T-helper 2 cell treated with Interferon-gamma antibody and Interleukin-4, amounts not matched to agents 5 μg/mL and 100 μg/mL, for 36 hours (primary cell): Measurements from ENCODE around the gene TMEM163.
"Not testable (repeated sequence)": the region's sequence is repeated elsewhere in the genome, so short reads cannot be mapped to it uniquely, and the experiment has no call there.

Source experiments
- DNase-seq: peaks from one replicate; pipeline ENCODE4 v3.0.0; 2021; ENCODE audit warnings: low spot score
- H3K27ac Mint-ChIP-seq: one replicate; pipeline ENCODE4 v1.8.0; 2021; ENCODE audit warnings: mild to moderate bottlenecking, mixed read lengths
- H3K27me3 Mint-ChIP-seq: one replicate; pipeline ENCODE4 v1.8.0; 2021; ENCODE audit warnings: low read depth, mixed read lengths
- H3K36me3 Mint-ChIP-seq: one replicate; pipeline ENCODE4 v1.8.0; 2021; ENCODE audit warnings: low read depth, mixed read lengths
- H3K4me1 Mint-ChIP-seq: one replicate; pipeline ENCODE4 v1.8.0; 2021; ENCODE audit warnings: low read depth, mixed read lengths
- H3K4me3 Mint-ChIP-seq: one replicate; pipeline ENCODE4 v1.8.0; 2022; ENCODE audit warnings: mild to moderate bottlenecking, moderate library complexity, mixed read lengths
- H3K9me3 Mint-ChIP-seq: one replicate; pipeline ENCODE4 v1.8.0; 2021; ENCODE audit warnings: mixed read lengths

Gene TMEM163

DNA sequence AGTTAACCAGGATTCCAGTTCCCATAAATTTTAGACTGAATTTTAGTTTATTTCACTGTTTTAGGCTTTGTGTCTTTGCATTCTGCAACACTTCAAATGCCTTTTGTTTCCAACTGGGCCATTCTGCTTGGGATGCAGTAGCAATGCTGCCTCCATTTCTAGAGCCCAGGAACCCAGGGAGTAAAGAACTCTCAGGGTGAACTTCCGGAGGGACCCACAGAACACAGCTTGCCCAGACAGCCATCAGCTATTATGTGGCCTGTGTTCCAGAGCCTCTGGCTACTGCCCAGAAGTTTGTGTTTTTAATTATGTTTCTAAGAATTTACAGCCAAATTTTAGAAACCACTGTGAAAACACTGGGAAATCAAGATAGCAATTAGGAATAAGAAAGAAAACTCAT, 145.1 kb downstream of the TMEM163 start:
- no peaks in the 10 kb centered on the region for H3K36me3 Mint-ChIP-seq
- no peak overlapping the region for H3K4me3 Mint-ChIP-seq
- DNase-seq = no peak
- H3K9me3 Mint-ChIP-seq = no peaks in the 10 kb centered on the region
- peaks cover 14% of the 10 kb centered on the region for H3K27me3 Mint-ChIP-seq
- no peaks in the 10 kb centered on the region for H3K4me1 Mint-ChIP-seq
- H3K27ac Mint-ChIP-seq = no peak overlapping the region

DNA sequence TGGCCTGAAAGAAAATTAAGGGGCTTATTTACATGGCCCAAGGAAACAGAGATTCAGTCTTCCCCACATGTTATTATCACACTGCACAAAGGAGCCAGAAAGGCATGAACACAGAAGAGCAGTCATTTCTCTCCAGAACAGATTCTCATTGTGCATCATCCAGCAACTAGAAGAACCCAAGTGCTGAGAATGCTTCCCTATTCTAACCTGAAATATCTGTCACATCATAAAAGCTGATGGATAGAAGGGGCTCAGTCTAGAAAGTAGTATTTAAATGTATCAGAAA, 145.8 kb downstream of the TMEM163 start:
- no peak for DNase-seq
- H3K4me1 Mint-ChIP-seq = no peaks in the 10 kb centered on the region
- peaks cover 13% of the 10 kb centered on the region for H3K27me3 Mint-ChIP-seq
- no peak overlapping the region for H3K4me3 Mint-ChIP-seq
- no peak overlapping the region for H3K27ac Mint-ChIP-seq
- no peaks in the 10 kb centered on the region for H3K36me3 Mint-ChIP-seq
- H3K9me3 Mint-ChIP-seq = no peaks in the 10 kb centered on the region

DNA sequence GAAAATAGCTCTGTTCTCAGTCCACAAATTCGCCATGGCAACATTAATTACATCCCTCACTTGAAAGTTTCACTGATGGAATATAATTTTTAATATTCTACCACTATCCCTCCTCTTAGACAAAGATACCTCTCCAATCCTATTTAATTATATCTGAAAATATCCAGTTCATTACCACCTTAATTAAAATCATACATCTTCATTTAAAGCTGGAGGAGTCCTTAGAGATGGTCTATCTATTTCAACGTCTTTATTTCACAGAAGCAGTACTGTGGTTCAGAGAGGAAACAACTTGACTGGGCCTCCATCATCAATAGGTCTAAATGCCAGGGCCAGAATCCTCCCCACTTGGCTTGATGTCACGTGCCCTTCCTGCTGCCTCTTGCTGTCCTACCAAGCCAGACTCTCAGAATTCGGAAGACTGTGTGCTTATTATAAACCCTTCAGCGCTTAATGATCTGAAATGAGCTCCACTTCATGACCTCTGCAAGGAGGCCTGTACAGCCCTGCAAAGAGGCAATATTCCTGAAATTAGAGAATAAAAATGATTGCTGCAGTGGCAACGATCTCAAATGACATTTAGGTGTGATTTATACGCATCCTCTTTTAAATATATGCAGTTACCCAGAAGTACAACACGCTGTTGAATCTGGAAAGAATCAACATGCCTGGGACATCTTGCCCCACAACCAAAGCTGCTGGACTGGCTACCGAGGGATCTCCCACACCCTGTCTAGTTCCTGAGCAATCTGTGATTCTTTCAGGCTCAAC, 146.3 kb downstream of the TMEM163 start:
- Mint-ChIP-seq H3K4me3 (no peak overlapping the region), H3K36me3 (no peaks in the 10 kb centered on the region), H3K9me3 (no peaks in the 10 kb centered on the region), H3K27me3 (peaks cover 10% of the 10 kb centered on the region), H3K27ac (no peak overlapping the region), H3K4me1 (no peaks in the 10 kb centered on the region)
- no peak for DNase-seq

DNA sequence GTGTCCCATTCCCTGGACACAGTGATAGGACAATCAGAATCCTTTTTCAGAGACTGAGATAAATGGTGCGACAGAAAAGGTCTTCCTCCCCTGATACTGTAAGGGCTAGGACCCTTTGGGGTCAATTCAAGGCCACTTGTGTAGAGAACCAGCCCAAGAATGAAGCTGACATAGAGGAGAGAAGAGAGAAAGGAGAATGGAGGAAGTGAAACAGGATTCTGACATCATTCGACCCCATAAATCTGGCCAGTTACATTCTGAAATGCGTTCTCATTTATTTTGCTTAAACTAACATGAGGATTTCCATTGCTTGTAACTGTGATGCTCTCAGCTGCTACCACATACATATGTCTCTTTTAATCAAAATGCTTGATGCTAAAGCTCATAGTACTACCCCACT, 148.1 kb downstream of the TMEM163 start:
- Mint-ChIP-seq H3K4me1 (no peaks in the 10 kb centered on the region), H3K9me3 (no peaks in the 10 kb centered on the region), H3K27ac (no peak overlapping the region), H3K27me3 (peaks cover 5% of the 10 kb centered on the region), H3K4me3 (no peak overlapping the region), H3K36me3 (no peaks in the 10 kb centered on the region)
- no peak for DNase-seq

DNA sequence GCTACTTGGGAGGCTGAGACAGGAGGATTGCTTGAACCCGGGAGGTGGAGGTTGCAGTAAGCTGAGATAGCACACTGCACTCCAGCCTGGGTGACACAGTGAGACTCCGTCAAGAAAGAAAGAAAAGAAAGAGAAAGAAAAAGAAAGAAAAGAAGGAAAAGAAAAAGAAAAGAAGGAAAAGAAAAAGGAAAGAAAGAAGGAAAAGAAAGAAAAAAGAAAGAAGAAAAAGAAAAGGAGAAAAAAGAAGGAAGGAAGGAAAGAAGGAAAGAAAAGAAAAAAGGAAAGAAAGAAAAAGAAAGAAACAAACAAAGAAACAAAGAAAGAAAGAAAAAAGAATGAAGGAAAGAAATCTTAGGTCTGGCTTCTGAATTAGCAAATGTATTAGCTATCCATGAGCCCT, 150.4 kb downstream of the TMEM163 start:
- no peak for DNase-seq
- Mint-ChIP-seq H3K27me3 (peaks cover 3% of the 10 kb centered on the region), H3K4me1 (peaks cover 6% of the 10 kb centered on the region), H3K27ac (no peak overlapping the region), H3K36me3 (no peaks in the 10 kb centered on the region), H3K9me3 (no peaks in the 10 kb centered on the region), H3K4me3 (no peak overlapping the region)

DNA sequence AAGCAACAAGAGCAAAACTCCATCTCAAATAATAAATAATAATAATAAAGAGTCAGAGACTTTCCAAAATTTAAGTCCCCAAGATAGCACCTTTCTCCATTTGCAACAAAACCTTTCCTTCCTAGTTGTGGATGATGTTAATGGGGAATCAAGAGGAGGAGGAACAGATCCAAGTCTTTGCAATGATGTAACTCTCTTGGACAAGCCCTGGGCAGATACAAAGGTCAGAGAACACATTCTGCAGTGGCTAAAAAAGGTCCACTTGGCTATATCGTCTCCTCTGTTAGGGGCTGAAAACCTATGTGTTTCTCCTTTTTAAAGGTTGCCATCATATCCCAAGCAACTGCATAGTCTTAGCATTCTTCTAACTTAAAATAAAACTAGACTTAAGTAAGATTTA, 151.1 kb downstream of the TMEM163 start:
- H3K4me3 Mint-ChIP-seq = no peak overlapping the region
- DNase-seq = no peak
- H3K4me1 Mint-ChIP-seq = peaks cover 6% of the 10 kb centered on the region
- no peaks in the 10 kb centered on the region for H3K36me3 Mint-ChIP-seq
- no peak overlapping the region for H3K27ac Mint-ChIP-seq
- H3K27me3 Mint-ChIP-seq = peaks cover 7% of the 10 kb centered on the region
- no peaks in the 10 kb centered on the region for H3K9me3 Mint-ChIP-seq

DNA sequence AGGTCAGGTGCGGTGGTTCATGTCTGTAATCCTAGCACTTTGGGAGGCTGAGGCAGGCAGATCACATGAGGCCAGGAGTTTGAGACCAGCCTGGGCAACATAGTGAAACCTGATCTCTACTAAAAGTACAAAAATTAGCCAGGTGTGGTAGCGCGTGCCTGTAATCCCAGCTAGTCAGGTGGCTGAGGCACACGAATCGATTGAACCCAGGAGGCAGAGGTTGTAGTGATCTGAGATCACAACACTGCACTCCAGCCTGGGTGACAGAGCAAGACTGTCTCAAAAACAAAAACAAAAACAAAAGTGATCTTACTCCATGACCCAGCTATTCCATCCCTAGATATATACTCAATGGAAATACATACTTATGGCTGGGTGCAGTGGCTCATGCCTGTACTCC, 153.8 kb downstream of the TMEM163 start:
- H3K4me1 Mint-ChIP-seq, DNase-seq, H3K36me3 Mint-ChIP-seq, H3K9me3 Mint-ChIP-seq, H3K4me3 Mint-ChIP-seq, H3K27ac Mint-ChIP-seq: not testable (repeated sequence)
- H3K27me3 Mint-ChIP-seq = peaks cover 12% of the 10 kb centered on the region

DNA sequence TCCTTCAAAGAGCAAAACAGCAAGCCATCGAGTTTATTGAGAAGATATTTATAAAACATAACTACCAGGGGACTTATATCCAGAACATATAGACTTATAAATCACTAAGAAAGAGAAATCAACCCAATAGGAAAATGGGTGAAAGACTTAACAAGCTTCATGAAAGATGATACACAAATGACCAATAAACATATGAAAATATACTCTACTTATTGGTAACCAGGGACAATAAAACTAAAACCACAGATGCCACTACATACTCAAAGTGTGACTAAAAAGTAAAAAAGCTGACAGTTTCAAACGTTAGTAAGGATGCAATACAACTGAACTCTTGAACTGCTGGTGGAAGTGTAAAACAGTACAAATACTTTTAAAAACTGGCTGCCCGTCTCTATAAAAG, 154.3 kb downstream of the TMEM163 start:
- peaks cover 6% of the 10 kb centered on the region for H3K4me1 Mint-ChIP-seq
- no peaks in the 10 kb centered on the region for H3K36me3 Mint-ChIP-seq
- no peak overlapping the region for H3K4me3 Mint-ChIP-seq
- no peak for DNase-seq
- no peak overlapping the region for H3K27ac Mint-ChIP-seq
- no peaks in the 10 kb centered on the region for H3K9me3 Mint-ChIP-seq
- peaks cover 10% of the 10 kb centered on the region for H3K27me3 Mint-ChIP-seq

DNA sequence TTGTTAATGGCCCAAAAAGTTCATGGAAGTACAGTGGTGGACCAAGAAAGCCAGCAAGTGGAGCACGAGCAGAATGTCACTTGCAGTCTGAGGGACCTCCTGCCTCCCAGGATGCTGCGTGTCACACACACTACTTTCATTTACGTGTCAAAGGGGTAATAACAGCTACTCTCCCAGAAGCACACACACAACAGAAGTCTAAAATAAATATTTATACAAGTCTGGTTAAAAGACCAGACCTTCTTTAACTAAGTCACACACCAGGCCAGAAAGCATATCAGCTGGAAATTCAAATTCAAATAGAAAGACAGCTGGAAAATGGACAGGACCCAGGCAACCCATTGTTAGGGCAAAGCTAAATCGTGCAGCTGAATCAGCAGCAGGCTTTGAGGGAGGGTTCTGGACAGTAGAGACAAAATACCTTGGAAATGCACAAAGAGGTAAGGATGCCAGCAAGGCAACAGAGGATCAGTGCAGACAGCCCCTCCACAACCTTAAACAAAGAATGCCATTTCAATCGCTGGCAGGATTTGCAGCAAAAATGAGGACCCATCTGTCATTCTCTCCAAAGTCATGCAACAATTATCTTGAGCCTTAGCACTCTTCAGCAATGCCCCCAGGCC, 160.5 kb downstream of the TMEM163 start:
- no peak for DNase-seq
- no peak overlapping the region for H3K27ac Mint-ChIP-seq
- H3K27me3 Mint-ChIP-seq = peaks cover 20% of the 10 kb centered on the region
- H3K4me1 Mint-ChIP-seq = no peaks in the 10 kb centered on the region
- H3K36me3 Mint-ChIP-seq = no peaks in the 10 kb centered on the region
- no peaks in the 10 kb centered on the region for H3K9me3 Mint-ChIP-seq
- H3K4me3 Mint-ChIP-seq = no peak overlapping the region

DNA sequence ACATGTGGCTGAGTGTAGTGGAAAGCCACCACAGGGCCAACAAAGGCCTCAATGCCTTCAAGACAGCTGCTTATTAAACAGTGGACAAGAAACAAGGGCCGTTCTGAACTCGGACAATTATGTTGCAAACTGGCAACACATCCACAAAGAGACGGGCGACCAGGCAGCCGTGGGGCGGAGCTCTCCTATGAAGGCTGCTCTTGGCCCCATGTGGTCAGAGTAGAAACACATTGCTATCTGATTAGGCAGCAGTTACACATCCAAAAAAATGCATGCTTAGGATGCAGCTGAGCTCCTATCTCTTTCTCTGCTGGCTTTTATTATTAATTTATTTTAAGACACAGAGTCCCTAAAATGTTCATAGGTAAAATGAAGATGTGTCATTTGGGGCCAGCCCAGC, 163.4 kb downstream of the TMEM163 start:
- Mint-ChIP-seq H3K4me3 (no peak overlapping the region), H3K27me3 (peaks cover 12% of the 10 kb centered on the region), H3K4me1 (no peaks in the 10 kb centered on the region), H3K9me3 (no peaks in the 10 kb centered on the region), H3K36me3 (no peaks in the 10 kb centered on the region), H3K27ac (no peak overlapping the region)
- no peak for DNase-seq

DNA sequence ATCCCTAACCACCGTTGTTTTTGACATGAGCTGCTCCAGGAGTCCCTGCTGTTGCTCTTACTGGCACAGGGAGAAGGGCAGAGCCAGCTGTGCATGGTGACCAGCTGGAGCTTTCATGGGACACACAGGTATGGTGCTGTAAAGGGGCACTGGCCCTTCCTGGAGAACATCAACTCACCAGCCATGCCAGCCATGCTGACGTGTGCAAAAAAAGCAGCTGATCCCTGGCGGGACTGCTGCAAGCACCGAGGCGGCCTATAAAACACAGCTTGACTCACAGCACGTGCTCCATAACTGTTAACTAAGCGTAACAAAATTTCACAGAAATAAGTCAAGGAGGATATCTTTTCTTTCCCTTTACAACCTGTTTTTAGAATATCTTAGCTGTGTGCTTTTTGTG, 165.1 kb downstream of the TMEM163 start:
- Mint-ChIP-seq H3K4me1 (no peaks in the 10 kb centered on the region), H3K27me3 (peaks cover 12% of the 10 kb centered on the region), H3K4me3 (no peak overlapping the region), H3K27ac (no peak overlapping the region), H3K36me3 (no peaks in the 10 kb centered on the region), H3K9me3 (no peaks in the 10 kb centered on the region)
- no peak for DNase-seq

DNA sequence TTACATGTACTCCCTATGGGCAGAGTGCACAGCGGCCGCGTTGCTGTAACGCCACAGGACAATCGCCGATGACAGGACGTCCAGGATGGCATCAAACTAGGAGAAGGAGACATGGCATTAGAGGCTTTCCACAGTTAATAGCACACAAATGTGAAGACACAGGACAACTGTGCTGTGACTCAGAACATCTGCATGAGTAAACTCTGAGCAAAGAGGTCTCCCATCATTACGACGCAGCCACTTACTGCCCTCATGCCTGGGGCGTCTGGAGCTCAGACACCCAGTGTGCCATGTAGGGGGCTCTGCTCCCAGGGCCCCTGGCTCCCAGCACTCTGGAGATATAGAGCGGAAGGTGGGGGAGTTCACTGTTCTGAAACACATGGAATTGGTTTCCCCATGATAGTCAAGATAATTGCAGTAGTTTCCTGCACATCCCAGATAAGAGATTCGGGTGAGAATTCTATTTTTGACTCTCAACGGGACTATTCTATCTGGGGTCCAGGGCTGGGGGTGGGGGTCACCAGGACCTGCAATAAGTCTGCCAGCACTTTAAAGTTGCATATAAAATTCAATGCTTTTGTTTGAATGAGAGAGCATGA, 168.1 kb downstream of the TMEM163 start:
- Mint-ChIP-seq H3K4me1 (no peaks in the 10 kb centered on the region), H3K36me3 (no peaks in the 10 kb centered on the region), H3K27ac (no peak overlapping the region), H3K4me3 (no peak overlapping the region), H3K9me3 (no peaks in the 10 kb centered on the region), H3K27me3 (peaks cover 3% of the 10 kb centered on the region)
- DNase-seq = no peak

DNA sequence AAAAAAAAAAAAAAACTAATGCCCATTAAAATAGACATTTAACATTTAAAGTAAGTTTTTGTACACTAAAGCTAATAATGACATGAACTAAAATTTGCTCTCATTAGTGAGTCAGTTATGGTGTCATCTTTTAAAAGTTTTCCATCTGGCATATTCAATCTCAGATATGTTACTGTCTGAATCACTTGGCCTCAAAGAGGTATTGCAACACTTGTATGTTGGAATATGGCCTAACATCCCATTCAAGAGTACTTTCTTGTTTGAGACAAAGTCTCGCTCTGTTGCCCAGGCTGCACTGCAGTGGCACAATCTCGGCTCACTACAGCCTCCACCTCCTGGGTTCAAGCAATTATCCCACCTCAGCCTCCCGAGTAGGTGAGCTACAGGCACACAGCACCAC, 169.7 kb downstream of the TMEM163 start:
- no peaks in the 10 kb centered on the region for H3K9me3 Mint-ChIP-seq
- H3K27ac Mint-ChIP-seq = no peak overlapping the region
- H3K4me3 Mint-ChIP-seq = no peak overlapping the region
- no peak for DNase-seq
- peaks cover 6% of the 10 kb centered on the region for H3K27me3 Mint-ChIP-seq
- no peaks in the 10 kb centered on the region for H3K4me1 Mint-ChIP-seq
- no peaks in the 10 kb centered on the region for H3K36me3 Mint-ChIP-seq

DNA sequence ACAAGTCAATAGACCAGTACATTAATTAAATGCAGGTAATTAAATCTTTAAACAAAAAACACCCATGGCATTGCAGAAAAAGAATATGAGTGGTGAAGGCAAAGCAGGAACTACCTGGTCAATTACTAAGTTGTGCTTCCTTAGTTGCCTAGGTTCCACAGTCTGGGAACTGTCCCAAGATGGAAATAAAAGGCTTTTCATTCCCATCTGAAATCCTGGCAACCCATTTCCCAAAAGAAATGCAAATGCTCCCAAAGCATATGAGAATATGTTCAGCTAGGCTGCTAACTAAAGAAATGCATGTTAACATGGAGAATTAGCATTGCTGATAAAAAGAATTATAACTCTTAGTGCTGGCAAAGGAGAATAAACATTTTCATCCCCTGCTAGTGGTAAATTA, 177.8 kb downstream of the TMEM163 start:
- Mint-ChIP-seq H3K27me3 (peaks cover 3% of the 10 kb centered on the region), H3K27ac (no peak overlapping the region), H3K36me3 (no peaks in the 10 kb centered on the region), H3K4me1 (no peaks in the 10 kb centered on the region), H3K4me3 (no peak overlapping the region), H3K9me3 (no peaks in the 10 kb centered on the region)
- DNase-seq = no peak

DNA sequence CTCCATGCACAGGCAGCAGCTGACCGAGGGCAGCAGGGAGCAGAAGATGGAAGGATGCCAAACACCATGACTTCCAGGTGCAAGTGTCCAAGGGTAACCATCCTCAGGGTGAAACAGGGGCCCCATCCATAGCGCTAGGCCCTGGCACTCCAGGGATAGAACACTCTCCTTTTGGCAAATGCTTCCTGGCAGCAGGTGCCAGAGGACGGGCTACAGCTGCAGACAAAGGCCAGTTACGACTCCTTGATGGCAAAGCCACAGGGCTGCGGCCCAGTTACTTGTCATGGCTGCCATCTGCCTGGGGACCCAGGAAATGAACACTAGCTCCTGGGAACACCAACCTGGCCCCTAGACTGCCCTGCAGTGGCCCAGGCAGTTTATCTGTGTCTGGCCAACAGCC, 178.8 kb downstream of the TMEM163 start:
- no peak overlapping the region for H3K27ac Mint-ChIP-seq
- no peaks in the 10 kb centered on the region for H3K27me3 Mint-ChIP-seq
- no peaks in the 10 kb centered on the region for H3K4me1 Mint-ChIP-seq
- no peak for DNase-seq
- H3K36me3 Mint-ChIP-seq = no peaks in the 10 kb centered on the region
- H3K4me3 Mint-ChIP-seq = no peak overlapping the region
- no peaks in the 10 kb centered on the region for H3K9me3 Mint-ChIP-seq
